AG09319 (cell line): Measurements from ENCODE around the gene RRBP1.
A peak's percentile ranks its signal among the peaks of the same experiment; 100 is the strongest.

Experiments
- DNase-seq: peaks from one replicate; pipeline ENCODE4 v3.0.0-alpha.2; 2010; ENCODE audit warnings: low read depth; ENCODE audit errors: extremely low read depth
- CTCF ChIP-seq: IDR thresholded peaks from 2 replicates; pipeline ENCODE4 v1.5.1; 2011; ENCODE audit warnings: low read depth, mild to moderate bottlenecking, inconsistent platforms, low read length, moderate library complexity

Gene RRBP1

GRCh38 chr20:17650301-17651128 is 31.5 kb downstream of the RRBP1 start:
- no peak for TF ChIP-seq CTCF

DNA sequence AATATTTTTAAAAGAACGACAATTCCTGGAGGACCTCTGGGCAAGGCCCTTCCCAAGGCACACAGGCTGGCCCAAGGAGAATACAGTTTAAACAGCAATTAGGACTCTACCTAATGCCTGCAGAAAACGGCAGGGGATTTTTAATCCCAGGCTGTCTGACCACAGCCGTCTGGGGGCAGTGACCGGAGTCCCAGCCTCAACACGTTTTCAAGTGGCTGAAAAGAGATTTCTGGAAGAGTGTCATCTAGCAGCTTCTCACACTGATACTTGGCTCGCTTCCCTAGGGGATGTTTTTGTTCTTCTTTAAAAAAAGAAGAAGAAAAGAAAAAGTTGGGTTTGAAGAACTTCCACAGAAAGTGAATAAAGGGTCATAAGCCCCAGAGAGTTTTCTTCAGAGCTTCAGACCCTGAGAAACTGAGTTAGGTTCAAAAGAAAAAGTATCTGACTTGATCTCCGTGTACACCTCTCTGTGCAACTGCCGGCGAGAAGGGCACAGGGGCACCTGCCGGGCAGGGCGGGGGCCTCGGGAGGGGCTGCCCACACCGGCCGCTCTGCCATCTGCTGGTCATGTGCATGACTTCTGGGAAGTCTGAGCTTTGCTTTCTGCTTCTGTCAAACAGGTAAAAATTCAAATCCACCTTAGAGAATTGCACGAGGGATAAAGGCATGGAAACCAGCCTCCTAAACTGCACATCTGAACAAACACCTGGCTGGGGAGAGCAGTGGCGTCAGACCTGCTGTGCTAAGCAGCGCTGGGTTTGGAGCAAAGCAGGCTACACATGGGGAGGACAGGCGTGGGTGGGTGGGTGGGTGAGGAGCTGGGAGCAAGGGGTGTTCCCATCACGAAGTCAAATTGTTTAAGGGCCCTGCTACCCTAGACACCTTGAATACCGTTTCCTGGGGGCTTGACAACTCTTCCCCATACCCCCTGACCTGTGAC is 33.0 kb downstream of the RRBP1 start:
- no peak for DNase-seq
- peak; percentile 26 for TF ChIP-seq CTCF

More at GRCh38 chr20:17650301-17651128, 31.5 kb downstream of the RRBP1 start:
- no peak for DNase-seq

DNA sequence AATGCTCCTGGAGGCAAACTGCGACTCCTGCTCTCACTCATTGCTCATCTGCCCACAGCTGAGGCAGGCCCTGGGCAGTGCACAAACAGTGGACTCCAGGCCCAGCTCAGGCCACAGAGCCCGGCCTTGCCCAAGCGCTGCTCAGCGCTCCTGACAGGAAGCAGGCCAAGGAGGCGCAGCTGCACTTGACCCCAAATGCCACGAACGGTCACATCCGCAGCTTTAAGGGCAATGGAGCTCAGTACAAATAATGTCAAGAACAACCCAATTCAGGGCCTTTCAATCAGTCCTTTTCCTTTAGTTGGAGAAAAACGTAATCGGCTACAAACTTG is 33.8 kb downstream of the RRBP1 start:
- TF ChIP-seq CTCF, result no peak

DNA sequence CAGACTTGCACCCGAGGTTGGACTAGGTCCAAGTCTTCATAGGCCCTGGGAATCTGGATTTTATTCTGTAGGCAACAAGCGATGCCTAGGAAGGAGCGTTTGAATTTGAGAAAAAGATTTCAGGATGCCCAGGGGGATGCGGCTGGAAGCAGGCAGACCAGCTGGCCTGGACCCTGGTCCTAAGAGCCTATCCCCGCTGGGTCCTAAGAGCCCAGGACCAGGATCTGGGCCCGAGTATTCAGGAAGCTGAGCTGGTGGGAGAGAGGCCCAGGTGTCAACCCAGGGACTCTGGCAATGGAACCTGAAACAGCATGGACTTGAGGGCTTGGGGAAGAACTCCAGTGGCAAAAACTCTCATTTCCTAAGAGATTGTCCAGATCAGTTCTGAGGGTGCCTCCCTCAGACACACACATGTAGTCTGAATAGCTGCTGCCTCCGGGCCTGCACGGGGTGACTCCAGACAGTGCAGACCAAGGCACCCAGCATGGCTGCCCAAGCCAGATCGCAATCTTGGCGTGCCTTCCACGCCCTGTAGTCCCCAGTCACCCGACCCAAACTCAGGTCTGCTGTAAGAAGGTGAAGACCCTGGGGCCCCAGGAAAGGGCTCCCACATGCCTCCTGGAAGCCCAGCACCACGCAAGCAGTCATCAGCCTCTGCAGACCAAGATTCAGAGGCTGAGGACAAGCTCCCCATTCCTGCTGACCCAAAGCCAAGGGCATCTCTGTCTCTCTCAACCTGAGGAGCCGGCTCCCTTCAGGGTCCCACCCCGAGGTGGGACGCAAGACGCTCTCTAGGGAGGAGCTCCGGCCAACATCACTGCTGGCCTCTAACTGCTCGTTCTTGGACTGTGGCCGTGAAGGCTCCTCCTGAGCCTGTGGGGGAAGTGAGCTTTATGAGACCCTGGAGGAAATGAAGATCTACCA is 34.4 kb downstream of the RRBP1 start:
- DNase-seq, result no peak
- no peak for TF ChIP-seq CTCF

More for the DNA sequence above, 33.8 kb downstream of the RRBP1 start:
- no peak for DNase-seq

GRCh38 chr20:17646961-17647301 is 35.1 kb downstream of the RRBP1 start:
- TF ChIP-seq CTCF, result no peak
- DNase-seq, result no peak

DNA sequence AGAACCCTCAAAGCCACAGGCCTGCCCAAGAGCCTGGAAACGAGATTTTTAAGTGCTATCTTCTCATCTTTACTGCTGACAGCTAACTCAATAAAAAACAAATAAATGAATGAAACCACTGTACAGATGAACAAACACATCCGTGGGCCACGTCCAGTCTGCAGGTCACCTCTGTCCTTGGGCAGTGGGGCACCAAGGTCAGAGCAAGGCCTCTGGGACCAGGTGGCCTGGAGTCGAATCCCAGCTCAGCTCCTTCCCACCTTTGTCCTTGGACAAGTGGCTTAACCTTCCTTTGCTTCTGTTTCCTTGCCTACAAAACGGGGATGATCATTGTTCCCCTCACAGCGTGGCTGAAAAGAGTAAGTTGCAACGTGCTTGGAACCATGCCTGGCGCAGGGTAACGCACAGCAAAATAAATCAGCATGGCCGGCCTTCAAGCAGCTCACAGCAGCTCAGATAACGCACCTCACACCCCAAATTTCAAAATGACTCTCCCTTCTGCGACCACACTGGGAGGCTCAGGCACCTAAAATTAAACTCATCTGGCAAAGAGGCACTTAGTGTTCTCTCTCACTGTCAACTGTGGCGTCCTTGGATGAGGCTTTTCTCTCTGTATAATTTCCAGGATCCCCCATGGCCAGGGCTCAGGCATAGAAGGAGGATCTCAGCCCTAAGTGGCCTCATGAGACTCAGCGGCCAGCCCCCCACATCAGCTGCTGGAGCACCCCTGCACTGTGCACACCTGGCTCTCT is 35.7 kb downstream of the RRBP1 start:
- TF ChIP-seq CTCF, result no peak
- no peak for DNase-seq
